HG03521 (cell line): ENCODE data around the gene SPATA24.
"Not testable (repeated sequence)": the region's sequence is repeated elsewhere in the genome, so short reads cannot be mapped to it uniquely, and the experiment has no call there.

Source experiments
- ATAC-seq: cut with Tn5 transposase; IDR thresholded peaks from one replicate; pipeline ENCODE4 v1.9.1; 2021; ENCODE audit warnings: mild to moderate bottlenecking, moderate library complexity; ENCODE audit not compliant: unreplicated experiment

Gene SPATA24

DNA sequence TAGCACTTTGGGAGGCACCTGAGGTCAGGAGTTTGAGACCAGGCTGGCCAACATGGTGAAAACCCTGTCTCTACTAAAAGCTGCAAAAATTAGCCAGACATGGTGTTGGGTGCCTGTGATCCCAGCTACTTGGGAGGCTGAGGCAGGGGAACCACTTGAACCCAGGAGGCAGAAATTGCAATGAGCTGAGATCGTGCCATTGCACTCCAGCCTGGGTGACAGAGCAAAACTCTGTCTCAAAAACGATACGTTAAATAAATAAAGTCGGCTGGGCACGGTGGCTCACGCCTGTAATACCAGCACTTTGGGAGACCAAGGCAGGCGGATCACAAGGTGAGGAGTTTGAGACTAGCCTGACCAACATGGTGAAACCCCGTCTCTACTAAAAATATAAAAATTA, 48.0 kb downstream of the SPATA24 start:
- ATAC-seq: not testable (repeated sequence)

DNA sequence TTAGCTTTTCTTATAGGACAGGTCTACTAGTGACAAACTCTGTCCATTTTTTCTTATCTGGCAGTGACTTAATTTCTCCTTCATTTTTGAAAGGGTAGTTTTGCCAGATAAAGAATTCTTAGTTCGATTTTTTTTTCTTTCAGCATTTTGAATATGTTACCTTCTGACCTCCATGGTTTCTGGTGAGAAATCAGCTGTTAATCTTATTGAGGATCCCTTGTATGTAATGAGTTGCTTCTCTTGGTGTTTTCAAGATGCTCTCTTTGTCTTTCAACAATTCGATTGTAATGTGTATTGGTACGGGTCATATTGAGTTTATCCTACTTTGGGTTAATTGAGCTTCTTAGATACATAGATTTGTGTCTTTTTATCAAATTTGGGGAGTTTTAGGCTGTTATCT, 49.7 kb downstream of the SPATA24 start:
- no peak for ATAC-seq

DNA sequence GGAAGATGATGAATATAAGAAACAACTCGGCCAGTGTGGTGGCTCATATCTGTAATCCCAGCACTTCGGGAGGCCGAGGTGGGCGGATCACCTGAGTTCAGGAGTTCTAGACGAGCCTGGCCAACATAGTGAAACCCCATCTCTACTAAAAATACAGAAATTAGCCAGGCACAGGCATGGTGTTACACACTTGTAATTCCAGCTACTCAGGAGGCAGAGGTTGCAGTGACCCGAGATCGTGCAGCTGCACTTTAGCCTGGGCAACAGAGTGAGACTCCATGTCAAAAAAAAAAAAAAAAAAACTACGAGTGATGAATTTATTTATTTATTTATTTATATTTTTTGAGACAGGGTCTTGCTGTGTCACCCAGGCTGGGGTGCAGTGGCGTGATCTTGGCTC, 56.0 kb downstream of the SPATA24 start:
- ATAC-seq: not testable (repeated sequence)
